CD4-positive, alpha-beta T cell treated with Interferon gamma for 1 hour (primary cell): ENCODE results near the gene IL4I1.

Source experiments
- DNase-seq: peaks from one replicate; pipeline ENCODE4 v3.0.0-alpha.2; 2020

IL4I1 gene

DNA sequence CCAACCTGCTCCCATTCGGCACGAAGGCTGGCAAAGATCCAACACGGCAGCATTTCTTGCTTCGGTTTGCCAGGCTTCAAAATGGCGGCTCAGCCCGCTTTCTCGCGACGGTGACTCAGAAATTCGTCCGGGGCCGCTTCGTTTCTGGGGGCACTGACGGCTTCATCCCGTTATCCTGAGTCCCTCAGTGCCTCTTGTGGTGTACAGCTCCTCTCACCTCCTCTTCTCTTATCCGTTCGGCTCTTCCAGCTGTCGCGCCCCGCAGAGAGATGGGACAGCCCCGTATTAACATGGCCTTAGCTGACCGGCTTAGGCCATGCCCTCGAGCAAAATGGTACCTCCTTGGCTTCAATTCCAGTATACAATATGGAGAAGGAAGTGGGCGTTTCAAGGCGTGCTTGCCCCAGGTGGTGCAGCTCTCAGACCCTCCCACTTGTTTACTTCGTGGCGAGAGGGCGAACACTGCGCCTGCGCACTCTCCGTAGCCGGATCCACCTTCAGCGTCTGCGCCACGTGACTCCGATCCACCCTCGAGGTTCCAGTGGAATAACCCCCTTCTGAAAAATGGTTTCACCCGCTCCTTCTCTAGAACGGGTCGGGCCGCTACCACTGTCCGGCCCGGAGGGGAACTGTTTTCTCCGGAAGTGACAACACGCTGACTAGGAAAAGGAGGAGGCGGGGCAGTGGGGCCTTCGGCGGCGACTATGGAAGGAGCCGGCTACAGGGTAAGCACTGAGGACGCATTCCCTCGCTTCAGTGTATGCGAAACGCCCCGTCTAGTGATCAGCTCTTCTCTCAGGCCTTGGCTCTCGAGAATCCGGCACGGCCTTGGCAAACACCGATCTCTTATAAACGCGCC, 19.4 kb downstream of the IL4I1 start, which contains the start of the genes AKT1S1 and TBC1D17:
Gene AKT1S1, minus strand, starts transcription at position 336 of the 859 bp plus-strand sequence. CDS start 4,060 bp downstream, outside the sequence.
Gene TBC1D17, plus strand, starts transcription at position 683 of the 859 bp plus-strand sequence. Its CDS starts 22 bp downstream, at position 705.
- peak; percentile 100 for DNase-seq

DNA sequence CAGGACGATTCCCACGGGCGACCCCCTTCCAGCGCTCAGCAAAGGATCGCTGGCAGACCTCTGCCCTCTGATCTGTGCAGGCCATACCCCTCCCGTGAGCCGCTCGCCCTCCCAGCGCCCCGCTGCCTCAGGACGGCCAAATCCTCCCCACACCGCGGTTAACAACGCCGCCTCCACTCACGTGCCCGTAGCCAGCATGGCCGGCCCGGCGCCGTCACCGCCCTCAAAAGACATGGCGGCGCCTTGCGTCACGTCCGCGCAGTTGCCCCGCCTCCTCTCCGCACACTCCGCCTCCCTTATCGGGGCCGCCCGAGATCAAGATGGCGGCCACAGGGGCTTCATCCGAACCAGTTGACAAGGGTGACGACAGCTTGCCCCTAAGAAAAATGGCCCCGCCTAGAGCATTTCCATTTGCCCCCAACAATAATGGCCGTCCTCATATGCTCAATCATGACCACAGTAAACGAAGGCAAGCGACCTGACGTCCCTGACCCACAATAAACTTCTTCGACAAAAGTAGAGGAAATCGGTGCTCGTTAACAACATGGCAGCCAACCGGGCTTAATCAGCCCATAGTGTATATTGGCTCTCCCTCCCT, 20.2 kb downstream of the IL4I1 start:
- peak; percentile 99 for DNase-seq

DNA sequence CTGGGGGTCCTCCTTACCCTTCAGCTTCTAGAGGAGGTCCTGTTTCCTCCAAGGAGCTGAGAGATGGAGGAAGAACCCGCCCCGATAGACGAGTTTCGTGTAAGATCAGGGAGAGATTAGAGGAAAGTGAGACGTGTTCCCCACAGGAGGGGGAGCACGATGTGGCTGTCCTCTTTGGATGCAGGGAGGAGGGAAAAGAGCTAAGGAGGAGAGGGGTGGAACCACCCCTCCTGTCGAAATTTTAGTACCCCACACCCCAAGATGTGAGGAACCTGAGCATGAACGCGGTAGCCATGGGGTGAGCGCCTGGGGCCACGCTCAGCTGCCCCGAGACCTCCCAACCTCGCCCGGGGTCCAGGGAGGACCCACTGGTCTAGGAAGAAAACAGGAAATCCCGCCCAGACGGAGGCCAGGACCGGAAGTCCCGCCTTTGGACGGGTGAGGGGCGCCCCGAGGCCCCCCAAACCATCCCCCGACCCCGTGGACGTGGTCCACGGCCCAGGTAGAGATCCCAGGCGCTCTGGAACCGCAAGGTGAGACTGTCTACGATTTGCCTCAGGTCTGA, 20.7 kb downstream of the IL4I1 start:
- peak; percentile 53 for DNase-seq

DNA sequence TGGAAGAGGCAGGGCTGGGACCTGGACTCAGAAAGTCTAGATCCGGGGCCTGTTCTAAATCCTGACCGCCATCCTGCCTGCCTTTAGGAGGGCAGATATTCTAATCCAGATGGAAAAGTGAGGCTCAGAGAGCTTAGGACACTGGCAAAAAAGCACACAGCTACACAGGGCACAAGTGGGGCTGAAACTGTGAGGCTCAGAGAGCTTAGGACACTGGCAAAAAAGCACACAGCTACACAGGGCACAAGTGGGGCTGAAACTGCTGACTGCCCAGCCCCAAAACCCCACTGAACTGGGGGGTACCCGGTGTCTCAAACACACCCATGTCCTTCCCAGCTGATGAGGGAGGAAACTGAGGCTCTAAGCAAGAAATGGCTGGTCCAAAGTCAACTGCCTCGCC, 21.5 kb downstream of the IL4I1 start:
- DNase-seq, result no peak

DNA sequence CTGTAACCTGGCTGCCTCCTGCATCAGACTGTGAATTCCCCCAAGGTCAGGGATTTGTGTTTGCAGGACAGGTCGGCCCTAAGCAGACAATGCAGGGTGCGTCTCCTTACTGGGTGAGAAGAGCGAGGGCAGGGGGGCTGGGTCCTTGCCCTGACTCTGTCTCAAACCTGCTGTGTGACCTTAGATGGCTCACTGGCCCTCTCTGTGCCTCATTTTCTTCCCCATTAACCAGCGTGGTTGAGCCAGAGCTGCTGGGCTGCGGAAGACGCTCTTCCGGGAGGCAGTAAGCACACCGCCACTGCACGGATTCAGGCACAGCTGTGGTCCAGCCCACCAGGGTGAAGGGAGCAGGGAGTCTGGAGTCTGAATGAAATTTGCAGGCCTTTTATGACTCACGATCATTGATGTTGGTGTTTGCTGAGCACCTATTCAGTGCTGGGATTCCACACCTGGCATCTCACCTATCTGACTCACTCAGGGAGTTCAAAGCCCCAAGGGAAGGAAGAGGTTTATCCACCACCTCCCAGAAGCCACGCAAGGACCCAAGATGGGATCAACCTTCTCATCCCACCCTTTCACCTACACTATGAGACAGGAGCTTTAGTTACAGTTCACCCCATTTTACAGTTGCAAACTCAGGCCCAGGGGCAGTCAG, 22.1 kb downstream of the IL4I1 start:
- no peak for DNase-seq

DNA sequence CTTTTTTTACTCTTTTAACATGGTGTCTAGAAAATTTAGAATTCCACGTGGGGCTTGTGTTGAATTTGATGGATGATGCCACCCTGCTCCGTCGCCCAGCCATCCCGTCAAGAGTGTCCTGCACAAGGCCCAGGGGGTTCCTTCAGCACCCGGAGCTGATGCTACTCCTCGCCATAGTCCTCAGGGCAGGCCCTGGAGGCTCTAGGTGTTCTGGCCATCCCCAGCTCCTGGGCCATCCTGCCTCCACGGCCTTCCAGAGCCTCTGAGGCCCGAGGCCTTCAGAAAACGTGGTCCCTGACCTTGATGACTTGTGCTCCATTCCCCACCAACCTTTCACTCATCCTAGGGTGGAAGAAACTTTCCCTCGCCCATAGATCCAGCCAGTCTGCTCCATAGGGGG, 22.9 kb downstream of the IL4I1 start:
- DNase-seq, result no peak

DNA sequence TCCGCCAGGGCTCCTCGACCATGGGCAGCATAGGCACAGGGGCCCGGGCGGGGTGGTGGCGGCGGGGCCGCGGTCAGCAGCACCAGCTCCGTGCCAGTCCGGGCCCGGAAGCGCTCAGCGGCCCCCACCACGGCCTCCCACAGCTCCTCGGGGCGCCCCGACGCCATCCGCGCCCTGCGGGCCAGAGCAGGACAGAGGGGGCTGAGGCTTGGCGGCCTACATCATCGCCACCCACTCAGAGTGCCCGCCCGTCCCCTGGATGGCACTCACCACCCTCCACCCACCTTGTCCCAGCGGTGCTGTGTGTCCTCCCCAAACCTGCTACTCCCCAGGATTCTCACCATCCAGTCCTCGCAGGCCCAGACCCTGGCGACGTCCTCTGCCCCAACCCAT, 23.6 kb downstream of the IL4I1 start:
- no peak for DNase-seq

DNA sequence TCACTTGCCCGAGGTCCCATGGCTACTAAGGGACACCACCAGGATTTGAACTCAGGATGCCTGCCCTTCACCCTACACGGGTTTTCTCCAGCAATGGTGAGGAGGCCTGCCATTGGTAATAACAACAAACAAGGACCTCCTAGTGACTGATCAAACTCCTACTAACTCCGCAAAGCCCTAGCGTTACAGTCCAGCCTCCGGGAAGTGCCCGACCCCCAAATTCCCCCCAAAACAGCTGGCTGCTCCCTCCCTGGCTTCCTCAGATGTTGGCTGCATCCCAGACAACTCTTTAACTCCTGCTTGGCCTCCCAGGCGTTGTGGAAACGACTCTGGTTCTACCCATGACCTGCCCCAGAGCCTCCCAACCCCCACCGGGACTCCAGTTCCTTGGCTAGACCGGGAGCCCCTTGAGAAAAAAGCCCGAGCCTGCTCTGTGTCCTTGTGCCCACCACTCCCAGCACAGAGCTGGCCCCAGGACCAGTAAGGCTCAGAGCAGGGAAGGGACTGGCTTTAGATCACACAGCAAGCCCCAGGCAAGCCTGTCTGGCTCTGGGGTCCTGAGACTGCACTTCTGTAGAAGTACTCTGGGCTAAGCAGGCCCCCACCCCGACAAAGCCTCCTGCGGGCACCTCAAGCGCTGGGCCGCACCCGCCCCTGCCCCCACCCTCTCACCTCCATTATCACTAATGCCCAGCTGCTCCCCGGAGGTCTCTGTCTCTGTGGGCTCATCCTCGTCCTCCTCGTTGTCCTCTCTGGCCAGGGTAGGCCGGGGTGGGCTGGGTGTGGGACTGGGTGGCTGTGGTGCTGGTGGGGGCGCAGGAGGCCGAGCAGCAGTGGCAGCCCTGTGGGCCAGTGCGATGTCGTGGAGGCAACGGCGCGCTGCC, 24.2 kb downstream of the IL4I1 start:
- no peak for DNase-seq

DNA sequence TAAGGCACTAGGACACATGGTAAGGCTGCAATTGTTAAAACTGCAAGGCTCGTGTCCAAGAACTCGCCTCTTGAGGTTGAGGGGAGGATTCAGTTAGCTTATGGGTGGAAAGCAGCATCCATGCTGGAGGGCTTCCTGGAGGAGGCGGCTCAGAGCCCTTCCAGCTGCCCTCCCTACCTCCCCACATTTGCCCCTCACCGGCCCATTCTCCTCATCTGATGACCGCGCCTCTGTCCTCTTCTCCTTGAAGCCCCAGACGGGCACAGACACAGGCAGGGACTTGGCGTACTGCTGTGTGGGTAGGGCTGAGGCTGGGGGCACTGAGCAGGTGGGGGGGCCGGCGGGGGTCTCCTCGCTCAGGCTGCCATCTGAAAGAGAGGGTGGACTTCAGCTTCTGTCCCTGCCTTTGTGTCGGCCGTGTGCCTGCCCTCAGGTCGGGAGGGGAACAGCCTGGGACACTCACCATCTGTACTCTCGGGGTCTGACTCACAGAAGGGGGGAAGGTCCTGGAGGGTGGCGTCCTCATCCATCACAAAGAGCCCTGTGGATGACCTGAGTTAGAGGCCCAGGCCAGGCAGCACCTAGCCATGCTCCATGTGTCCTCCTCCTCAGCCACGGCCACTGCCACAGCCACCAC, 25.2 kb downstream of the IL4I1 start:
- DNase-seq, result no peak

DNA sequence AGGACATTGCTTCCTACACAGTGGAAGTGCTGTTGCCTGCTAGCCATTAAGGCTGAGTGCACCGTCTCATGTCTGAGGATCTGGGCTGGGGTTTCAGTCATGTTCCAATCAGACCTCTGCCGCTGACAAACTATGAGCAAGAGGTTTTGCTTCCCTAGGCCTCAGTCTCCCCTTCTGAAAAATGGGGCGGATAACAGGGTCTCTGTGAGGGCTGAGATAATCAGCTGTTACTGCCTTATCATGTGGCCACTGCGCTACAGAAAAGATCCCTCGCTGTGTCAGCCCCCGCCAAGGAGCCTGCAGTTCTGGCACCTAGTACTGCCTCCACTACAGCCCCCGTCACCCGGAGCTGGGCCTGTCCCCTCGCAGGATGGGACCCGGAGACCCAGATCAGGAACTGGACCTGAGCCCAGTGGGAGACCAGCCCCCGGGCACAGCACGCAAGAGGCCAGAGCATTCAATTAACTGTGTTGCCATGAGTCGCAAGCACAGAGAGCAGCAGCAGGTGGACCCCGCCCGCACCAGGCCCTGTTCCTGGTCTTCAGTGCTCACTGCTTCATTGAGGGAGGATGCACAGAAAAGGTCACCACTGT, 26.3 kb downstream of the IL4I1 start:
- DNase-seq, result no peak

DNA sequence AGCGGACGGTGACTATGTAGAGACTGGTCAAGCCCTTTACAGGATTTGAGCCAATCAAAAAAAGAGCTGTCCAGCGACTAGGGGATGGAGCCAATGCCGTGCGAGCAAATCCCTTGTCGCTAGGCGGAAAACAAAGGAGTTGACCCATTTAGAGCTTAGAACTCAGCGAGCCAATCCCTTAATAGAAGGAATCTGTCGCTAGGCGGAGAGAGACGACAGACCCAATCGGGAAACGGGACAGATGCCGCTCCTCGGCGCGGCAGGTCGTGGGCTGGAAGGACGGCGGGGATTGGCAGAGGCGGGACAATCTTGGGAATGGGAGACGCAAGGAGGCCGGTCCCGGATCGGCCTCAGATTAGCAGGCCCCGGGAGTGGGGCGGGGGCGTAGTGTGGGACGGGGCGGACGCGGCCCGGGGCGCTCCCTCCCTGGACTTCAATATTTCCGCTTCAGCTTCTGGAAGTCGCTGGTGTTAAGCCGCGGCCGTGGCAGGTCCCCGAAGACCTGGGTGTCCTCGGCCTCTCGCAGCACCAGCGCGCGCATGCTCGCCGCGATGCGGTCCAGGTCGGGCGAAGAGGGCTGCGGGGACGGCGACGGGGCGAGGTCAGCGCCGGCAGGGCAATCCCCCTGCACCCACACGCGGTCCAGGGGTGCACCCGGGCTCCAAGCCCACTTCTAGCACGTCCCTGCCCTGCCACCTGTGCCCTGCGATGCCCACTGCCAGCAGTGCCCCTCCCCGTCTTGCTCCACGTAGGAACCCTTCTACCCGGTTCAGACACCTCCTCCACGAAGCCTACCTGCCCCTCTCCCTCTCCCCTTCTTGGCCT, 27.0 kb downstream of the IL4I1 start:
- peak; percentile 97 for DNase-seq

DNA sequence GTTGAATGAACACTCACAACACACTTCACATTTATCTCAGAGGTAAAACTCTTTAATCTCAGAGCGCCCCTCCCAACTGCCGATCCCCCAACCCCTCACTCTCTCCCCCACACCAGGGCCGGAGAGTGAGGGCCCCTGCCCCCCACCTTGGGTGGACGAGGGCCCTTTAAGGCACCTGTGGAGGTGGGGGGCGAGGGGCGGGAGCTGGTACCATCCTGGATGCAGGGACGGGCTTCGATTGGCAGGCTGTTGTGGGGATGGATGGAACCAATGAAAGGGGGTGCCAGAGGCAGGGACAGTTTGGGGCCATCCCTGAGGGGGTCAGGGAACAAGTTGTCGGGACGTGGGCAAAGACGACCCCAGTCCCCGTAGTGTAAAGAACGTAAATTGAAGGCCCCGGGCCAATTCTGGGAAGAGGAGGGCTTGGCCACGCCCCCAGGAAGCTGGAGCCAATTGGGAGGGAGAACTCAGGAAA, 27.6 kb downstream of the IL4I1 start:
- DNase-seq, result no peak

DNA sequence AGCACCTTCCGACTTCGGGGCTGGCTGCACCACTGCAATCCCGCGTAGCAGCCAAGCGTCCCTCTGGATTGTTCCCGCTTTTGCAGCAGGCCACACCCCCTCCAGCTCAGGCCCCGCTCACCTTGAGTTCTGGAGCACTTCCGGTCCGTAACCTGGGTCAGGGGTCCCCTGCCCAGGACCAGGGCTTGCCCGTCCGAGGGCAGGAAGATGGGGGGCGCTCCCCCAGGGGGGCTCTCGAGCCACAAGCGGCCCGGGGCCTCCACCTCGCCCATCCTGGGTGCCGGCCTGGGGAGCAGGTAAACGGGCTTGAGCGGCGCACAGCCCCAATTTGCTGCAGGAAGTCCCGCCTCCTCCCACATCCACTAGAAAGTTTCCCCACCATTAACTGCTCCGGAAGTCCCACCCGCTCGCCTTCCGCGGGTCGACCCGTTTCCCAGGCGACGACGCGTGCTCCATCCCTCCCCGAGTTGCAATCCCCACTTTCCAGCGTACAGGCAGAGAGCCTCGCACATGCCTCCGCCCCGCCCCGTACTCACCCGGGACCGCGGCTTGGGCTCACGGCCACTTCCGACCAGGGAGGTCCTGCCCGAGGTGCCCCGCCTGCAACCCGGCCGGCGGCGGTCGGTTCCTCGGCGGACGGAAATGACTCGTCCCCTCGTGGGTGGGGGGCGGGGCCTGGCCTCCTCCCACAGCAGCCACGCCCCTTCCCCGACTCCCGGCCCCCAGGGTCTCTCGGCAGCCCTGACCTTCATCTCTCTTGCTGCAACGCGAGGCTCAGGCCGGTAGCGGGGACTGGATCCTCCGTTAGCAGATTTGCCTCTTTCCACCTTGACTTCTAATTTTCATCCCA, 29.5 kb downstream of the IL4I1 start, which contains the start of gene PNKP:
Gene PNKP, minus strand, starts transcription at position 644 of the 850 bp plus-strand sequence. Its CDS starts 372 bp downstream, at position 272.
- peak; percentile 86 for DNase-seq

DNA sequence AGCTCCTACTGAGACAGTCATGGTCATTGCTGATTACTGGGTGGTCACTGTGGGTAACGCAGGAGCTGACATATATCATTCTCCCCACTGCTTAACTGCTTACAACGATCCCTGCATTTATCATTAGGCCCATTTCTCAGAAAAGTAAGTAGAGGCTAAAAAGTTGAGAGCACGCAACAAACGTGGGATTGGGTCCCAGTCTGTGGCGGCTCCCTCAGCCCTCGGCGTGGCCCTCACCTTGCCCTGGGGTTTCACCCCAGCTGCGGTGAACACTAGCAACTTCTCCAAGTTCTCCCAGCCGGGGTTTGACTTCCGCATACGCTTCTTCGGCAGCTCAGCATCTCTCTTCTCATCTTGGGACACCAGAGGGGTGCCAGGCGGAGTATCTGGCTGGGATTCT, 31.8 kb downstream of the IL4I1 start:
- no peak for DNase-seq

DNA sequence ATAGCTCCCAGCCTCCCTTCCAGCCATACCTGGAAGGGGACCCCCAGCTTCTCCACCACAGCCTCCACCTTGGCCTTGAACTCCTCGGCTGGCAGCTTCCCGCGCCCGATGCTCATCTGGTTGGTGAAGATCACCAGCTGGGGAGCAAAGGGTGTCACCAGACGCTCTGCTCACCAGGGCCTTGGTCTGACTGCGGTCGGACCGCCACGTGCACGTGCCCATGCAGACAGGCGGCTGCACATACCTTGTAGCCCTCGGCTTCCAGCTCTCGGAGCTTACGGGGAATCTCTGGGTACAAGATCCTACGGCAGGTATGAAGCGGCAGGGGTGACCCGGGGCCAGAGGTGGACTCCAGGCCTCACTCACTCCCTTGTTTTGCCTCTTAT, 32.8 kb downstream of the IL4I1 start:
- DNase-seq, result no peak

DNA sequence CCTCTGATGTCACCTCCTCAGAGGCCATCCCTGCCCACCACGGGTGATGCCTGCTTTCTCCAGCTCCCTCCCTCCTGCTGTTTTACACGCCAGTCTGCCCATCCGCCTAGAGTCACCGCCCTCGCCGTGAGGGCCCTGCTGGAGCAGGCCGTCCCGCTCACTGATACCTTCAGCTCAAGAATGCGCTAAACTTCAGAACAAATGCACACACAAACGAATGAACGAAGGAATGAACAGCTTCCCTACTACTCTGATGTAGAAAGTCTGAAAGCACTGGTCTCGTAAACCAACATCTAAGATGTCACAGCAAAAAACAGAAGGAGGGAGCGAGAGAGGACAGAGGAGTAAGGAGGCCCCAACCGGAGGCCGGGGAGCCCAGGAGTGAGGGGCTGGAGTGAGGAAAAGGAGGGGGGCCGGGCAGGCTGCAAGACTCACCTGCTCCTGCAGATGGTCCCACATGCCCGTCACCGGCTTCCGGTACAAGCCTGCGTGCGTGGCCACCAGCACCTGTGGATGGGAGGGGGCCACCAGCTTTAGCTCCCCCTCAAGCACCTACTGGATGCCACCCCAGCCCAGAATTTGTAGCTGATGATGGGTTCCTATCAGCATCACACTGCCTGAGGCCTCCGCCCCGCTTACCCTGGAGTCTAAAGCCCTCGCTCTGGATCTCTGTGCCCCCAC, 33.3 kb downstream of the IL4I1 start:
- no peak for DNase-seq

DNA sequence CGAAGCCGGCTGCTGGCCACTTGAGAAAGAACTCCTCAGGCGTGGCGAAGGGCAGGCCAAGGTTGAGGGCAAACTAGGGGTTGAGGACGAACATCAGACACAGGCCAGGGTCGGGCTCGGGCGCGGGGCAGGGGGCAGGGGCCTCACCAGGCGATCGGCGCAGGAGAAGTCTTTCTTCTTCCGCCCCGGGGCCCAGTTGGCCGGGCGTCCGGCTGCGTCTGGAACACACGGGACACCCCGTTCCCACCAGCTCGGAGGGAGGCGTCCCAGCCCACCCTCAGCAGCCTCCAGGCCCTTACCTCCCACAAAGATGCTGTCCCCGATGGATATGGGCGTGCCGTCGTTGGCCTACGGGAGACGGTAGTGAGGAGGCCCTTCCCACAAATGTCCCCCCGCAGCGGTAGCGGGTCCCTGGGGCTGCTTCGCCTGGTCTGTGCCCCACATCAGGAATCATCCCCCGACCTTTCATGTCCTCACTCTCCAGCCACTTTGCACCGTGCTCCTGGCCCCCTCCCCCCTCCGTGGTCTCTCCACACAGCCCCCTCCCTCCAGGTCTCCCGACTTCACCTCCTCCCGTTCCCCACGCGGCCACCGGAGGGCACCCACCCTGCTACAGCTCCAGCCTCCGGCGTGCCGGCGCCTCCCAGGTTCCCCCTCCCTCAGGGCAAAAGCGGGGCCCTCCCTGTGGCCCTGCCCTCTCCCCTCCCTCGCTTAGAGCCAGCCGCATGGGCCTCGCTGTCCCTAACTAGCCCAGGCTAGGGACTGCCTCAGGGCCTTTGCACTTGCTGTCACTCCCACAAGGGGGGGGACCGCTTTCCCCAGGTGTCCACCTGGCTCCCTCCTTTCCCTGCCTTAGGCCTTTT, 34.1 kb downstream of the IL4I1 start:
- no peak for DNase-seq
